ENCODE data around the gene STEAP2.

- TF ChIP-seq EZH2 (IDR thresholded peaks at IDR 0.05; ENCODE audit: borderline replicate concordance, low read depth, low read length, poor library complexity, severe bottlenecking) (no peak), CTCF (conservative IDR thresholded peaks at IDR 0.05; ENCODE audit: low read depth, low read length) (no peak)
Observed at GRCh38 chr7:90225181-90225580, 13.6 kb downstream of the STEAP2 start.
